Panc1 (cell line): ENCODE data around the gene DUSP23. TPM values are rescaled to one million over a fixed set of nuclear protein-coding genes. Genes with fewer than 3 reads are reported as not detected.
A peak's percentile ranks its signal among the peaks of the same experiment; 100 is the strongest.

Experiments
- ATAC-seq: fragments of 200-7000 bp; cut with Tn5 transposase; 2 replicates; pipeline ENCODE4 v1.9.1; 2020; ENCODE audit warnings: mild to moderate bottlenecking, moderate library complexity
- Bru-seq: library from RNA; stranded (reverse); fragments of 400-500 nt; gene quantifications from one replicate; lab custom pipeline; 2021; lab: Mats Ljungman, UMichigan
- BruChase-seq, 2 experiments: library from RNA; stranded (reverse); fragments of 400-500 nt; gene quantifications; one replicate each; lab custom pipeline; 2021; lab: Mats Ljungman, UMichigan
- BruUV-seq: library from RNA; stranded (reverse); fragments of 400-500 nt; replicated peaks from 2 replicates; lab custom pipeline; 2021; lab: Mats Ljungman, UMichigan
- CTCF ChIA-PET: fragments of 300-600 bp; sonication (Branson Sonifier 250); formaldehyde crosslinking; loops from one replicate; lab custom pipeline; 2022; ENCODE audit warnings: antibody characterized with exemption; lab: Charles Lee
- POLR2A ChIA-PET: fragments of 300-600 bp; sonication (Branson Sonifier 250); formaldehyde crosslinking; loops from one replicate; lab custom pipeline; 2022; ENCODE audit warnings: antibody characterized with exemption; lab: Charles Lee
- DNase-seq: peaks from one replicate; pipeline ENCODE4 v3.0.0-alpha.2; 2010; ENCODE audit warnings: low read depth, low spot score
- H3K27ac ChIP-seq: 2 replicates; pipeline ENCODE4 v1.5.1; 2011; ENCODE audit warnings: mild to moderate bottlenecking, low read length, inconsistent platforms
- H3K27me3 ChIP-seq: fragments of 200-500 bp; sonication (Bioruptor generic); 2 replicates; pipeline ENCODE4 v1.6.0; 2014; ENCODE audit warnings: low read length, inconsistent platforms; ENCODE audit not compliant: control insufficient read depth, insufficient read depth
- H3K36me3 ChIP-seq: fragments of 200-500 bp; sonication (Bioruptor generic); 2 replicates; pipeline ENCODE4 v1.5.1; 2014; ENCODE audit warnings: inconsistent platforms, mild to moderate bottlenecking, low read length, moderate library complexity; ENCODE audit not compliant: control insufficient read depth, insufficient read depth
- H3K4me1 ChIP-seq: 2 replicates; pipeline ENCODE4 v1.5.1; 2011; ENCODE audit warnings: inconsistent platforms, mild to moderate bottlenecking, low read length, moderate library complexity; ENCODE audit not compliant: control insufficient read depth, insufficient read depth
- H3K4me3 ChIP-seq, 2 experiments: 2 replicates each; pipeline ENCODE4 v1.5.1; 2011 to 2012; ENCODE audit warnings: low read depth in 2 of 2, low read length in 2 of 2, mild to moderate bottlenecking in 2 of 2, inconsistent platforms in 1 of 2, moderate library complexity in 1 of 2
- H3K9me3 ChIP-seq: fragments of 200-500 bp; sonication (Bioruptor generic); 2 replicates; pipeline ENCODE4 v1.5.1; 2014; ENCODE audit warnings: low read depth, mild to moderate bottlenecking, inconsistent platforms, low read length, moderate library complexity; ENCODE audit not compliant: control insufficient read depth, insufficient read depth
- POLR2AphosphoS5 ChIP-seq: IDR thresholded peaks from 2 replicates; pipeline ENCODE4 v1.6.1; 2012; ENCODE audit warnings: mild to moderate bottlenecking, low read depth, low read length, moderate library complexity
- SIN3A ChIP-seq: IDR thresholded peaks from 2 replicates; pipeline ENCODE4 v1.6.1; 2012; ENCODE audit warnings: low read depth, mild to moderate bottlenecking, low read length, moderate library complexity, borderline replicate concordance; ENCODE audit not compliant: insufficient read depth
- TCF7L2 ChIP-seq: IDR thresholded peaks from 2 replicates; pipeline ENCODE4 v1.6.1; 2011; ENCODE audit warnings: mild to moderate bottlenecking, low read depth, low read length, inconsistent platforms
- in situ Hi-C: cut with HindIII; loops from 2 replicates; pipeline ENCODE4 v1.10.0; 2016; ENCODE audit warnings: low sequenced_read_pairs, low pct_unique_long_range_greater_than_20kb
- intact Hi-C: fragments of 100-400 bp; cut with micrococcal nuclease; formaldehyde crosslinking; loops from one replicate; pipeline ENCODE4 v1.10.0; 2022; ENCODE audit not compliant: unreplicated experiment
- long read RNA-seq: library from polyadenylated mRNA; unstranded; transcript quantifications from one replicate; pipeline ENCODE4 v2.0.0, GENCODE V29; 2021; ENCODE audit not compliant: unreplicated experiment
- polyA plus RNA-seq: library from polyadenylated mRNA; unstranded; fragments of >200 nt; gene quantifications from one replicate; pipeline ENCODE4 v1.2.1, GENCODE V29; 2012; ENCODE audit warnings: missing spikeins; ENCODE audit not compliant: insufficient read length
- total RNA-seq: library from RNA; stranded (reverse); gene quantifications from one replicate; pipeline ENCODE4 v1.2.1, GENCODE V29; 2021; ENCODE audit not compliant: unreplicated experiment
- TF ChIP-seq, protein P1 (sequence below): fragments of 450-650 bp; IDR thresholded peaks from 2 replicates; pipeline ENCODE4 v1.5.1; 2017; ENCODE audit warnings: mild to moderate bottlenecking
- TF ChIP-seq, protein P2 (sequence below), 2 experiments: IDR thresholded peaks; 2 replicates each; pipeline ENCODE4 v1.6.1; 2011 to 2012; ENCODE audit warnings: low read depth in 2 of 2, control low read depth in 1 of 2, low read length in 1 of 2, mild to moderate bottlenecking in 1 of 2, moderate library complexity in 1 of 2; ENCODE audit not compliant: insufficient read depth in 1 of 2

The DUSP23 gene
- total RNA-seq (36.1 TPM), Bru-seq, nascent RNA (percentile 66 among the genes with signal in this experiment), BruChase-seq, experiment 1, labeled RNA remaining after a 2-hour chase (percentile 64 among the genes with signal in this experiment), BruChase-seq, experiment 2, labeled RNA remaining after a 6-hour chase (percentile 75 among the genes with signal in this experiment)
- 50.1 TPM for polyA plus RNA-seq
- long read RNA-seq, transcript DUSP23-201 (2 exons, 756 nt) = minor isoform, 9 of 29 reads
- long read RNA-seq, transcript DUSP23-202 (3 exons, 694 nt) = major isoform, 11 of 29 reads
- long read RNA-seq, partial matches to known transcripts = 1 of 29 reads
- long read RNA-seq, other reads (novel, unspliced or antisense) = 8 of 29 reads

DNA sequence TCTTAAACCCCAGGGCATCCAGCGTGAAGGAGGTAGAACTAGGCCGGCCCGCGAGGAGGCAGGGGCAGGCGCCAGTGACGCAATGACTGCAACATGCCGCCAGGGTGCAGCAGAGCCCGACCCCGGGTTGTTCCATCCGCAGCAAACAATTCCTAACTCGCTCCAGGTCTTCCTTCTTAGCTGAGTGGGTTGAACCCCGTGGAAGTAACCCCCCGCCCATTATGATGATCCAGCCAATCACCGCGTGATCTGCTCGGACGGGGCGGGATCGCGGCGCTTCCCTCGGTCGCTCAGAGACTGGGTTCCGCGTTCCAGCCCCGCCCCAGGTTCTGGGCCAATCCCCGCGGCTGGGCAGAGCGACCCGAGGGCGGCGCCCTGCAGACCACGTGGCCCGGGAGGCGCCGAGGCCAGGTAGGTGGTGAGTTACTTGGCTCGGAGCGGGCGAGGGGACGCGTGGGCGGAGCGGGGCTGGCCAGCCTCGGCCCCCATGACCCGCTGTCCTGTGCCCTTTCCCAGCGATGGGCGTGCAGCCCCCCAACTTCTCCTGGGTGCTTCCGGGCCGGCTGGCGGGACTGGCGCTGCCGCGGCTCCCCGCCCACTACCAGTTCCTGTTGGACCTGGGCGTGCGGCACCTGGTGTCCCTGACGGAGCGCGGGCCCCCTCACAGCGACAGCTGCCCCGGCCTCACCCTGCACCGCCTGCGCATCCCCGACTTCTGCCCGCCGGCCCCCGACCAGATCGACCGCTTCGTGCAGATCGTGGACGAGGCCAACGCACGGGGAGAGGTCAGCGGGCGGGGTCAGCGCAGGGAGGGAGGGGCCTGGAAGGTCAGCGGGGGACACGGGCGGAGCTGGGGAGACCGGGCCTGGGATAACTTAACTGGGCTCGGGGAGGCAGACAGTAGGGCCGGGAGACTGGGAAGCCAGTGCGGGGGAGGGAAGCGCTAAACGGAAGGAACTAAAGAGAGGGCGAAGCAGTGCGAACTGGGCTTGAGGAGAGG lies at the start of gene DUSP23:
Gene DUSP23 (plus strand): TSS at position 380 of the 1,000 bp plus-strand sequence. CDS start 139 bp downstream, at position 519.
- no peaks in the 10 kb centered on the region for H3K4me1 ChIP-seq
- BruUV-seq = no TSS peak
- TF ChIP-seq, protein P1, sequence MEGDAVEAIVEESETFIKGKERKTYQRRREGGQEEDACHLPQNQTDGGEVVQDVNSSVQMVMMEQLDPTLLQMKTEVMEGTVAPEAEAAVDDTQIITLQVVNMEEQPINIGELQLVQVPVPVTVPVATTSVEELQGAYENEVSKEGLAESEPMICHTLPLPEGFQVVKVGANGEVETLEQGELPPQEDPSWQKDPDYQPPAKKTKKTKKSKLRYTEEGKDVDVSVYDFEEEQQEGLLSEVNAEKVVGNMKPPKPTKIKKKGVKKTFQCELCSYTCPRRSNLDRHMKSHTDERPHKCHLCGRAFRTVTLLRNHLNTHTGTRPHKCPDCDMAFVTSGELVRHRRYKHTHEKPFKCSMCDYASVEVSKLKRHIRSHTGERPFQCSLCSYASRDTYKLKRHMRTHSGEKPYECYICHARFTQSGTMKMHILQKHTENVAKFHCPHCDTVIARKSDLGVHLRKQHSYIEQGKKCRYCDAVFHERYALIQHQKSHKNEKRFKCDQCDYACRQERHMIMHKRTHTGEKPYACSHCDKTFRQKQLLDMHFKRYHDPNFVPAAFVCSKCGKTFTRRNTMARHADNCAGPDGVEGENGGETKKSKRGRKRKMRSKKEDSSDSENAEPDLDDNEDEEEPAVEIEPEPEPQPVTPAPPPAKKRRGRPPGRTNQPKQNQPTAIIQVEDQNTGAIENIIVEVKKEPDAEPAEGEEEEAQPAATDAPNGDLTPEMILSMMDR = peak; percentile 94
- TF ChIP-seq SIN3A = 0 out of 2 replicates have a peak, but pooled peaks have one; percentile 16
- TF ChIP-seq, protein P2, sequence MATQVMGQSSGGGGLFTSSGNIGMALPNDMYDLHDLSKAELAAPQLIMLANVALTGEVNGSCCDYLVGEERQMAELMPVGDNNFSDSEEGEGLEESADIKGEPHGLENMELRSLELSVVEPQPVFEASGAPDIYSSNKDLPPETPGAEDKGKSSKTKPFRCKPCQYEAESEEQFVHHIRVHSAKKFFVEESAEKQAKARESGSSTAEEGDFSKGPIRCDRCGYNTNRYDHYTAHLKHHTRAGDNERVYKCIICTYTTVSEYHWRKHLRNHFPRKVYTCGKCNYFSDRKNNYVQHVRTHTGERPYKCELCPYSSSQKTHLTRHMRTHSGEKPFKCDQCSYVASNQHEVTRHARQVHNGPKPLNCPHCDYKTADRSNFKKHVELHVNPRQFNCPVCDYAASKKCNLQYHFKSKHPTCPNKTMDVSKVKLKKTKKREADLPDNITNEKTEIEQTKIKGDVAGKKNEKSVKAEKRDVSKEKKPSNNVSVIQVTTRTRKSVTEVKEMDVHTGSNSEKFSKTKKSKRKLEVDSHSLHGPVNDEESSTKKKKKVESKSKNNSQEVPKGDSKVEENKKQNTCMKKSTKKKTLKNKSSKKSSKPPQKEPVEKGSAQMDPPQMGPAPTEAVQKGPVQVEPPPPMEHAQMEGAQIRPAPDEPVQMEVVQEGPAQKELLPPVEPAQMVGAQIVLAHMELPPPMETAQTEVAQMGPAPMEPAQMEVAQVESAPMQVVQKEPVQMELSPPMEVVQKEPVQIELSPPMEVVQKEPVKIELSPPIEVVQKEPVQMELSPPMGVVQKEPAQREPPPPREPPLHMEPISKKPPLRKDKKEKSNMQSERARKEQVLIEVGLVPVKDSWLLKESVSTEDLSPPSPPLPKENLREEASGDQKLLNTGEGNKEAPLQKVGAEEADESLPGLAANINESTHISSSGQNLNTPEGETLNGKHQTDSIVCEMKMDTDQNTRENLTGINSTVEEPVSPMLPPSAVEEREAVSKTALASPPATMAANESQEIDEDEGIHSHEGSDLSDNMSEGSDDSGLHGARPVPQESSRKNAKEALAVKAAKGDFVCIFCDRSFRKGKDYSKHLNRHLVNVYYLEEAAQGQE (IDR thresholded peaks at IDR 0.05; ENCODE audit: insufficient read depth in 1 of 2, low read depth in 2 of 2, low read length in 1 of 2) = no peak
- no peak for TF ChIP-seq POLR2AphosphoS5
- TF ChIP-seq TCF7L2 = no peak
- ATAC-seq = peak; percentile 99
- H3K27me3 ChIP-seq = peaks cover 2% of the 10 kb centered on the region; the same call in 1 of the 2 replicates
- DNase-seq = peak; percentile 96
- intact Hi-C loops = loop anchor here (2.0 to 5.0 kb wide), 3 partner anchors 74 to 226 kb away; no protein-coding TSS in a partner anchor
- CTCF ChIA-PET = interaction anchor here (0.6 to 1.2 kb wide), 6 partner anchors 17 to 227 kb away, joined by 3 to 5 read pairs (median 4); no protein-coding TSS in a partner anchor
- POLR2A ChIA-PET = no interaction called here
- no peaks in the 10 kb centered on the region for H3K36me3 ChIP-seq
- in situ Hi-C loops = no loop called here
- peak within 1 kb of the TSS; percentile 81 for H3K27ac ChIP-seq
- H3K4me3 ChIP-seq = peak within 1 kb of the TSS; percentile 65 to 66
- H3K9me3 ChIP-seq = no peaks in the 10 kb centered on the region

DNA sequence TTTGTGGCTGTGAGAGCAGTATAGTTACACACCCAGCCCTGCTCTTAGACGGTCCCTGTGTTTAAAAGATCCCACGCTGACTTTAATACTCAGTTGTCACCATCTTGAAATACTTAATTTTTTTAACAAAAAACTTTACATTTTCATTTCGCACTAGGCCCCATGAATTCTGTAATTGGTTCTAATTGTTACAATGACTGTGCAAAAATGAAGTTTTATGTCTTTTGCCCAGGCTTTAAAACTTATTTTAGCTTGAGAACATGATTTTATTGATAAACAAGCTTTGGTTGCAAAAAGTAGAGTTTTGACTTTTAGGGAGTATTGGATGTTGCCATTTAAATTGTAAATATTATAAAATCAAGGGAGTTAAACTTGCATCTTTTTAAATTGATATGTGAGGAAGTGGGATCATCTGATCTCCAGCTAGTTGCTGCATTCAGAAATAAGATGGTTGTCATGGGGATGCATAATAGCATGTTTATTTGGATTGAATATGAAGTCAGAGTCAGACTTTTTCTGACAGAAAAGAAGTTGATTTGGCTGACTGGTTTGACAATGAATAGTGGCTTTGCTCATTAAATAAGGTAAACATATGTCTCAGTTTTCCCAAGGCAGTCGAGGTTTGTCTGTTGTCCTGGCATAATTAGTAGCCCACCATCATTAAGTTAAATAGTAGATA lies 43.4 kb upstream of the DUSP23 start:
- BruUV-seq = no TSS peak
- CTCF ChIA-PET = no interaction called here
- intact Hi-C loops = no loop called here

More for the DNA sequence above, 43.4 kb upstream of the DUSP23 start:
- Histone ChIP-seq H3K27me3 (no peaks in the 10 kb centered on the region), H3K4me3 (no peak overlapping the region), H3K9me3 (no peaks in the 10 kb centered on the region), H3K36me3 (no peaks in the 10 kb centered on the region), H3K27ac (no peak overlapping the region), H3K4me1 (no peaks in the 10 kb centered on the region)
- POLR2A ChIA-PET = no interaction called here
- in situ Hi-C loops = no loop called here
- ATAC-seq (no peak), DNase-seq (no peak)
- TF ChIP-seq, protein P2 (IDR thresholded peaks at IDR 0.05; ENCODE audit: insufficient read depth in 1 of 2, low read depth in 2 of 2, low read length in 1 of 2) = no peak
- TF ChIP-seq TCF7L2 (no peak), SIN3A (no peak), POLR2AphosphoS5 (no peak)
- TF ChIP-seq, protein P1 = no peak
